ENCODE measurements around the gene RACGAP1.

The RACGAP1 gene

DNA sequence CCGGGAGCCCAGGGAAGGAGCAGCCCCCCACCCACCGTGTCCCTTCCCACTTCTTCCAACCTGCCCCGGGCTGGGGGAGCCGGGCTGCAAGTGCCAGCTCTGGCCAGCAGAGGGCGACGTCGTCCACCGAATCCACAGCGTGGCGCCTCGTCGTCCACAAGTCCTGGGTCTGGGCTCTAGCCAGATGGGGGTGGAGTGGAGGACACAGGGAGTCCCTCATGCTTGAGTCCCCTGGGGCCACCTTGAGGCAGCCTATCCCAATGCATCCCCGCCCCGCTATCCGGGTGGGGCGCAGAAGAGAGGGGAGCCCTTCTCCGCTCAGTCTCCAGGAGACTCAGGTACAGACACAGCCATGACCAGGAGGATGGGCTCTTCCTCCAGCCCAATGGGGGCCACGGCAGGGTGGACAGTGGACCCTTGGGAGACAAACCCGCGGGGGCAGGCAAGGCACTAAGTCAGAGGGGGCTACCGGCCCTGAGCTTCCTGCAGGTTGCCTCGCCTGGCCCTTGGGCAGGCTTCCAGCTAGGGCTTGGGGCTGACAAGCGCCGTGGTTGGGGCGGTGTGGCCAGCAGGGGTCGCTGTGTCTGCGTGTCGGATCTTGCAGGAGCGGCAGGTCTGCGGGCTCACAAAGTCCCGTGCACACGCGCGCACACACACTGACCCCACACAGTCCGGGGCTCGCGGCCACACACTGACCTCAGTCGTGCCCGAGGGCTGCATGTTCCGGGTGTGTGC, 58.1 kb downstream of the RACGAP1 start:
- peak; percentile 52 to 97 for DNase-seq

DNA sequence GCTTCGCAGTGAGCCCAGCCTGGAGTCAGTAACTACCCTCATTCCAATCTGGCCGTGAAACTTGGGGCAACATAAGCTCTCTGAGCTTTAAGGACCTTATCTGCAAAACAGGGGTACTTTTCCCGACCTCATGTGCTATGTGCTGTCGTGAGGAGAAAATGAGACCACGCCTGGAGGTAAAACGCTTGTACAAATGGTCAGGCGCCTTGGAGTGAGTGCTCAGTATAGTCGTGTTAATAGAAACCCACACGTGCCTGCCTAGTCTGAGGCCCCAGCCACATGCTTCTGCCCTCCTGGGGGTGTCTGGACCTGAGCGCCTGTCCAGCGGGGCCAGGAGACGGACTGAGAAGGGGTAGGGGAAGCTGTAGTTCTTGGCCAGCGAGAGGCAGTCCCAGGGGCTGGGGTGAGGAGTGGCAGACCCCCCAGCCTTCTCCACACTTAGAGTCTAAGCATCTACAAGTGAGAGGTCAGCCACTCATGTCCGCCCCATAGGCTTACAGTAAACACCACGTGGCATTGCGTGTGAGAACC, 58.7 kb downstream of the RACGAP1 start:
- no peak for DNase-seq

DNA sequence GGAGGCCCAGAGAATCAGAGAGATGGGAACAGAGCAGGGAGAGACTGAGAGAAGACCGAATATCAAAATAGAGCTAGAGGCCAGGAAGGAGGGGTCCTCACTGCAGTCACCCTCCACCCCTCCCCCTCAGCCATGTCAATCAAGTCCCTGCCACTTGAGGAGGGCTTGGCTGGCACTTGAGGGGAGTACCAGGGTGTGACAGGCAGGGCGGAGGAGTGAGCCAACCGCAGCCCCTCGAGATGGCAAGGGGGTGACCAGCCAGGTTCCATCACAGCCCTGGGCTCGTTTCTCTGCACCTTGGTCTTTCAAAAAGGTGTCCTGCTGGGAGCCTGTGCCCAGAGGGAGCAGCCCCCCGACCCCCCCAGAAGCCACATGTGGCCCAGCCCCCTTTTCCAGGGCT, 59.5 kb downstream of the RACGAP1 start:
- no peak for DNase-seq

DNA sequence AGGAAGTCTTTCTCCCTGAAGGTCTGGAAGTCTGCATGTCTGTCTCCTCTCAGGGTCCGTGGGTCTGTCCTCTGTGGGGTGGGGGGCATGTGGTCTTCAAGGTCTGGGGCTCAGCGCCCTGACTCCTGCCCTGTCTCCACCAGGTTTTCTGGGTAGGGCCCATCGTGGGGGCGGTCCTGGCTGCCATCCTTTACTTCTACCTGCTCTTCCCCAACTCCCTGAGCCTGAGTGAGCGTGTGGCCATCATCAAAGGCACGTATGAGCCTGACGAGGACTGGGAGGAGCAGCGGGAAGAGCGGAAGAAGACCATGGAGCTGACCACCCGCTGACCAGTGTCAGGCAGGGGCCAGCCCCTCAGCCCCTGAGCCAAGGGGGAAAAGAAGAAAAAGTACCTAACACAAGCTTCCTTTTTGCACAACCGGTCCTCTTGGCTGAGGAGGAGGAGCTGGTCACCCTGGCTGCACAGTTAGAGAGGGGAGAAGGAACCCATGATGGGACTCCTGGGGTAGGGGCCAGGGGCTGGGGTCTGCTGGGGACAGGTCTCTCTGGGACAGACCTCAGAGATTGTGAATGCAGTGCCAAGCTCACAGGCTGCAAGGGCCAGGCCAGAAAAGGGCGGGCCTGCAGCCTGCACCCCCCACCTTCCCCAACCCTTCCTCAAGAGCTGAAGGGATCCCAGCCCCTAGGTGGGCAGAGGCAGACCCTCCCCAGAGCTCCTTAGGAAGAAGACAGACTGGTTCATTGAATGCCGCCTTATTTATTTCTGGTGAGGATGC, 60.3 kb downstream of the RACGAP1 start:
- DNase-seq, result no peak

DNA sequence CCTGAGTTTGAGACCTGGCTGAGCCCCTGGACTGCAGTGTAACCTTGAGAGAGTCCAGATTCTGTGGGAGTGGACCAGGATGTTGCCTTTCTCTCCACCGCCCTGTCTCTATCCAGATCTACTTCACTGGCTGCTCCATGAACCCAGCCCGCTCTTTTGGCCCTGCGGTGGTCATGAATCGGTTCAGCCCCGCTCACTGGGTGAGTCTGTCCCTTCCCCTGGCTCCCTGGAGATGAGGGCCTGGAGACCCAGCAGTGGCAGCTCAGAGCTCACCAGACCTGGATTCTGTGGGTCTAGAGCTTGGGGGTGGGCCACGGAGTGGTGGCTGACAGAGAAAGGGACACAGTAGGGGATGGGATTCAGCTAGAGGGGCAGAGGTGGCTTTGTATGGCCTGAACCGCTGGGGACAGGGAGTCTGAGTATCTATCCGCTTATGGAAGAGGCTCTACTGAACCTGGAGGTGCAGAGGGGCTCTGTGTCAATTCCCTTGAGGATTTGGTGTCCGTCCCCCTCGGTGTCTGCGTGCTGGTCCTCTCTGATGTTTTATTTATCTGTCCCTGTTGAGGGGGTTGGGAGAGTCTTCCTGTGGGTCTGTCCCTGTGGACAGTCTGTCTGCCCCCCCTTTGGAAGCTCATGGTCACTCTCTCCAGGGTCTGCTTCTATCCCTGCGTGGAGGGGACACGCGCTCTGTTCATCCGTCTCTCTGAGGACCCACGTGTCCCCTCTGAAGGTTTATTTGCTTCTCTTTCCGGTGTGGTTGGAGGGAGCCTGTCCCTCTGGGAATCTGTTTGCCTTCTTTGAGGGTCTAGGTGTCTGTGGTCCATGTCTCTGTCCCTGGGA, 61.1 kb downstream of the RACGAP1 start:
- DNase-seq, result no peak

DNA sequence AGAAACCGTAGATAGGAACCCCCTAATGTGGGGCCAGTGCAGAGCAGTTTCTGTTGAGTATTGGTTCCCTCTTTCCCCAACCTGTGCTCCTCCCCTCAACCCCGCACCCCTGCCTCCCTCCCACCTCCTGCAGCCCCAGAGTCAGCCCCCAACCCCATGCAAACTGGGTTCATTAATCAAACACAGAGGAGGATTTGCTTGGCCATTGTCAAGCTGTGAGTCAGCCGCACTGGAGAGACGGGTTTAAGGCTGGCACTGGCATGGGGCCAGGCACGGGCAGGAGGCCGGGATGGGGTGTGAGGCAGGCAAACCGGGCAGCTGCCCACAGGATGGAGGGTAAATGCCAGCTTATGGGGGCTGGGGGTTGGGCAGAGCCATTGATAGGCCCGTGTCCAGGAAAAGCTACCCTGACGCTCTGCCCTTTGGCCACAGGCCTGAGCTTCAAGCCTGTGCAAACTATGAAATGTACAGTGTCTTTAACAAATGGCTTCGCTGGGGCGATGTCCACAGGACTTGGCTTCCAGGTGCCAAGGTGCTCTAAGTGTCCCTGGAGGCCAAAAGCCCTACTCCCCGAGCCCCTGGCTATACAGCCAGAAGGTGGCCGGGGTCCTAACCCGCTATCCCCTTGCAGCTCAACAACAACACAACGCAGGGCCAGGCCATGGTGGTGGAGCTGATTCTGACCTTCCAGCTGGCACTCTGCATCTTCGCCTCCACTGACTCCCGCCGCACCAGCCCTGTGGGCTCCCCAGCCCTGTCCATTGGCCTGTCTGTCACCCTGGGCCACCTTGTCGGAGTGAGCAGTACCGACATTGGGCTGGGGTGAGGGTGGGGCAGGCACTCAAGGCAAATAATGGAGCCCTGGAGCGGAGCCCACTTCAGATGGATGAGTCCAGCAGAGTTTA, 62.2 kb downstream of the RACGAP1 start:
- no peak for DNase-seq

DNA sequence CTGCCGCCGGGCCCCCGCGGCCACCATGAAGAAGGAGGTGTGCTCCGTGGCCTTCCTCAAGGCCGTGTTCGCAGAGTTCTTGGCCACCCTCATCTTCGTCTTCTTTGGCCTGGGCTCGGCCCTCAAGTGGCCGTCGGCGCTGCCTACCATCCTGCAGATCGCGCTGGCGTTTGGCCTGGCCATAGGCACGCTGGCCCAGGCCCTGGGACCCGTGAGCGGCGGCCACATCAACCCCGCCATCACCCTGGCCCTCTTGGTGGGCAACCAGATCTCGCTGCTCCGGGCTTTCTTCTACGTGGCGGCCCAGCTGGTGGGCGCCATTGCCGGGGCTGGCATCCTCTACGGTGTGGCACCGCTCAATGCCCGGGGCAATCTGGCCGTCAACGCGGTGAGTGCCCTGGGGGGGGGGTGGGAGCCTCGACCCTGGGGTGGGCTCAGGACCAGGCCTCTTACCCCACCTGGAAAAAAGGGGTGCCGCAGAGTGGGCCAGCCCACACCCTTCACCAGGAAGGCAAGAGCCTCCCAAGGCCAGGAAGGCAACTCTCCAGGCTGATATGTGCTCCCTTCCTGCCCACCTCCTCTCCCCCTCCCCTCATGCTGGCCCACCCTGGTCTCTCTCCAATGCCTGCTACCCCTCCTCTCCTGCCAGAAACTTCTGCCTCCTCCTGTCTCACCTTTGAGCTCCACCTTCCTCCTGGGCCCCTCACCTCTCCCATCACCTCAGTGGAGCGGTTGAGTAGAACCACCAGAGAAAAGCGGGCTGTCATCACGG, 63.1 kb downstream of the RACGAP1 start:
- no peak for DNase-seq

DNA sequence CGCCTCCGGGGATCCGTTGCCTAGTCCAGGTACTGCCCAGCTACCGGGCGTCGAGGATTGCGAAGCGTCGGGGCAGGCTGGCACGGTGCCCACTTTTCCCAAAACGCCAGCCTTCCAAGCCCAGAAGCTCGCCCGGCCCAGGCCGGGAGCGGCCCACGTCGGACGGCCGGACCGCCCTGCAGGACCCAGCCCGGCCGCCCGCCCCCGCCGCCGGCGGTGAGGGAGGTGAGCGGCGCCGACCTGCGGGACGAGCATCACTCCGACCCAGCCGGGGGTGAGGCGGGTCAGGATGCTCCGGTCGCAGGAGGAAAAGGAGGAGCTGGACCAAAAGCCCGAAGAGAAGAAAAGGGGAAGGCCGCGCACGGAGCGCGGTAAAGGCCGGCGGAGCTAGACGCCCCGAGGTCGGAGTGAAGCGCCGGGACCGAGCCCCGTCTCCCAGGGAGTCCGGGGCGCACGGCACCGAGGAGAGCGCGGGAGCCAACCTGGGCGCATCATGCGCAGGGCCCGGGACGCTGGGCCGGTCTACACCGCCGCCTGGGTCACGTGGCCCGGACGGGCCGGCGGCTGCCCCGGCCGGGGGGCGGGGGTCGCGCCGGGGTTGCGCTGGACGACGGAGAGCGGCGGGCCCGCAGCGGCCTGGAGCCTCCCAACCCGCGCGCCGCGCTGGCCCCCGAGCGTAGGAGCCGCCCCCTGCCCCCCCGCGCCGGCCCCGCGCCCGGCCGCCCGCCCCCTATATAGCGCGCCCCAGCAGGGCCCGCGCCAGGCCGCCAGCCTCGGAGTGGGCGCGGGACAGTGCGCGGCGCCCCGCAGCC, 64.0 kb downstream of the RACGAP1 start, which contains the start of gene AQP5:
AQP5 (plus strand) TSS at position 762 of the 812 bp plus-strand sequence. CDS start 146 bp downstream, outside the sequence.
- no peak for DNase-seq

DNA sequence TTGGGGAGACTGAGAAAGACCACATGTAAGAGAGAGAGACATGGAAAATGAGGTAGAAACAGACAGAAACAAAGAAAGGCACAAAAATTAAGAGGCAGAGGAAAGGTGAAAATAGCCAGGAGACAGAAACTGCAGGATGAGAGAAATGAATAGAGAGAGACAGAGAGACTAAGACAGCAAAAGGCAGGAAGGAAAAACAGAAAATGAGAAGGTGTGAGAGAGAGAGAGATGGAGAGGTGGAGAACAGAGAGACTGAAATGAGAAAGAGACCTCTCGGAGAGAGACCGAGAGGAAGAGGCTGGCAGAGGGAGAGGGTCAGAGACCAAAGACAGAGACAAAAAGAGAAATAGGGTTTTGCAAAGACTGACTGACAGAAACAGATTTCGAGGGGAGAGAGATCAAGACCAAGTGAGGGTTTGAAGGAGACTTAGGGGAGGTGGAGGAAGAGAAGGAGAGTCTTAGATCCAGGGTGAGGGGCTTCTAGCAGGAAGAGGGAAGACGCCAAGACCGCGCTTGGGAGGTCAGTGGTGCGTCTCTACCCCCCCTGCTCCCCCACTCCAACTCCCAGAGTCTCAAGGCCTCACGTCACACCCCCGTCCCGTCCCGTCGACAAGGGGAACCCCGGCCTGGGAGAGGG, 64.7 kb downstream of the RACGAP1 start:
- DNase-seq, result no peak

DNA sequence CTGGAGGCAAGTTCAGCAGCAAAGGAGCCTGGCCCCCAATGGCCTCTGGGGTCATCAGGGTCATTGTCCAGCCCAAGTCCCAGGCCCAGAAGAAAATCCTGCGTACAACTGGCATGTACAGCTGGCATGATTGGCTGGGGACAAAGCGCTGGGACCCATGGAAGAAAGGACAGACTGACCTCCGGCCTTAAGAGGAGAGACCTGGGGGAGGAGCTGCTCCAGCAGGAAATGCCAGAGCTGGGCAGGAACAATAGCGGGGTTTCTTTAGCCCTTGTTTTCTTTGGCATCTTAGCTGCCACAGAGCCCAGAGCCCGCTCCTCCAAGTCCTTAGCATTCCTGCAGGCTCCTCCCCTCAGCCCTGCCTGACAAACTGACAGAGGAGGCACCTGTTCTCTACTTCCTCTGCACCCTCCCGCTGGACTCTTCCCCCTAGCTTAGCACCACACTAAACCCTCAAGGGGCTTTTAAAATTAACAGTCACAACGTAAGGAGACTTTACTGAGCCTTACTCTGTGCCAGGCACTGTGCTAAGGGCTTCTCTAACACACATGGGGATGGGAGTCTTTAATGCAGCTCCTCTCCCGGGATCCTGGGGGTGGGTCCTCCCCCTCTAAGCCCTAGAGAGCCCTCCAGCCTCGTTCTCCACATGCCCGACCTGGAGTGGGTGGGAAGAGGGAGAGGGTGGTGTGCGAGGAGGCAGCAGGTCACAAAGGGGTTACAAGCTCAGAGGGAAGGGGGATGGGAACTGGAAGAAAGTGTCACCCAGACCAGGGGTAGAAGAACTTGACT, 65.4 kb downstream of the RACGAP1 start:
- DNase-seq, result no peak

DNA sequence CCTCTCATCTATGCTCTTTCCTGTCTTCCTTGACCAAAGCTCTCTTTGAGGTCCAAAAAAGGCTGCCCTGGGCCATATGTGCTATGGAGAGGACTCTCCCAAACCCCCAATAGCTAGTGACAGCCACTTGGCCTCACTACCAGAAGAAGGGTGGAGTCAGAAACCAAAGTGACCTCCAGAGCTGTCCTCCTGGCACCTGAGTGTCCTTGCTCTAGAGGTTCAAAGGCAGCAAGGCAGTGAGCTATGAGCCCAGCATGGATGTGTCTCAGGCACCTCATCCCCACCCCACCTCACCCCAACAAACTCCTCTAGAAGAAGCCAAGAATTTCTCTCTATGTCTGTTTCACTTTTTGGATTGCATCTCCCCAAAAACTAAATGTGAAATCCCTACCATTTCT, 67.7 kb downstream of the RACGAP1 start:
- no peak for DNase-seq

DNA sequence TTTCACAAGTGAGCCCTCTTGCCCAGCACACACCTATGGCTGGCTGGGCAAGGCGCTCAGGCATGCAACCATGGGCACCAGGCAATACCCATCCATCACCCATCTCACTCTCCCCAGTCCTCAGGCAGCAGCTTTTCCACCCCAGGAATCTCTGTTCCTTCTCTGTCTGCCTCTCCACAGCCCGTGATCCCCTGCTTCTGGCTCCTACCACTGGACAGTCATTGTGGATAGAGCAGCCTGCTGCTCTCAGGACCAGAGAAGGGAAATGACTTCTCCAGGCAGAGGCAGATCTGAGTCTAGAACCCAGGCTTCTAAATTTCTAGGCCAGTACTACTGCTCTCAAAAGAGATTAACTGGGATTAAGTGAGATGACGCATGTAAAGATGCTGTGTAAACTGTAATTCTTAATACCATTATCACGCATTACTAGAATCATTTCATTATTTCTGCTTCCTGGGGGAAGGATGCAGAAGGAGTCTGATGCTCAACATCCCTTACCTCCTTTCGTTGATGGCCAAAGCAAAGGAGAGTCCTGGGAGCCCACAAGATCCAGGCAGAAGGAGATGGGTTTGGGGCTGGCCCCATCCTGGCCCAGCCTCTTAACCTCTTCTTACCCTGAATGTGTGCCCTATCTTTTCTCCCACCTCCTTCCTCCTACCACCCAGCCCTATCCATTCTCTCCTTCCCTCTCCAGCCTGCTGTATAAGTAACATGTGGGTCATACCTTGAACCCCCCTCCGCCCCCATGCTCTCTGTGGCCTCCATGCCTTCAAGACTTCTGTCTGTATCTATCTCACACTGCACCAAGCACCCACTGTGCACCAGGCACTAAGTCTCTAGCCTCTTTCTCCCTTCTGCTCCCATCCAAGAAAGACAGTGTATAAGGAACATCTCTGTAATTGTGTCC, 68.4 kb downstream of the RACGAP1 start:
- no peak for DNase-seq

DNA sequence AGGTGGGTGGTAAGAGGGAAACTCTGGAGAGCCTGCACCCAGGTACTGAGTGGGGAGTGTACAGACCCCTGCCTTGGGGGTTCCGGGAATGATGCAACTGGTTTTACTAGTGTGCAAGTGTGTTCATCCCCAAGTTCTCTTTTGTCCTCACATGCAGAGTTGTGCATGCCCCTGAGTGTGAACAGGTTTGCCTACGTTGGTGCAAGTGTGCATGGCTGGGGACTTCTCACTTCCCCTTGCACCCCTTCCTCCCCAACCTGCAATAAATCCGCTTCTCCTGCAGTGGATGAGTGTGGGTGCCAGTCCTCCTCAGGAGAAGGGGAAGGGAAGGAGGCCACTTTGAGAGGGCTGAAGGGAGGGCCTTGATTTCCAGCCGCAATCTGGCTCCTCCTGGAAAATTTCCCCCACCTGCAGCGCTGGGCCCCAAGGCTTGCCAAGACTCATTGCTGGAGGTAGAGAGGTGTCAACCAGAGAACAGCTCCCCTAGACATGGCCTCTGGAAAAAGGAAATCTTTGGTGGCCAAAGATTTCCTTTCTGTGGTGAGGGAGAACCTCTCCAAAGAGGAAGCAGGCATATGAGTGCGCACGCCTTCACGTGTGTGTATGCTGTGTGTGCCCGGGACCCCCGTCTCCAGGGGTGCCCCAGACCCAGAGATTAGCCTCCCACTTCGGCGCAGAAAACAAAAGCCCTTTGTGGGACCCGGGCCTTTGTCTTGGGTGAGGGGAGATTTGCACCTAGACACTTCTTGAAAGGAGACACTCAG, 69.2 kb downstream of the RACGAP1 start:
- no peak for DNase-seq

DNA sequence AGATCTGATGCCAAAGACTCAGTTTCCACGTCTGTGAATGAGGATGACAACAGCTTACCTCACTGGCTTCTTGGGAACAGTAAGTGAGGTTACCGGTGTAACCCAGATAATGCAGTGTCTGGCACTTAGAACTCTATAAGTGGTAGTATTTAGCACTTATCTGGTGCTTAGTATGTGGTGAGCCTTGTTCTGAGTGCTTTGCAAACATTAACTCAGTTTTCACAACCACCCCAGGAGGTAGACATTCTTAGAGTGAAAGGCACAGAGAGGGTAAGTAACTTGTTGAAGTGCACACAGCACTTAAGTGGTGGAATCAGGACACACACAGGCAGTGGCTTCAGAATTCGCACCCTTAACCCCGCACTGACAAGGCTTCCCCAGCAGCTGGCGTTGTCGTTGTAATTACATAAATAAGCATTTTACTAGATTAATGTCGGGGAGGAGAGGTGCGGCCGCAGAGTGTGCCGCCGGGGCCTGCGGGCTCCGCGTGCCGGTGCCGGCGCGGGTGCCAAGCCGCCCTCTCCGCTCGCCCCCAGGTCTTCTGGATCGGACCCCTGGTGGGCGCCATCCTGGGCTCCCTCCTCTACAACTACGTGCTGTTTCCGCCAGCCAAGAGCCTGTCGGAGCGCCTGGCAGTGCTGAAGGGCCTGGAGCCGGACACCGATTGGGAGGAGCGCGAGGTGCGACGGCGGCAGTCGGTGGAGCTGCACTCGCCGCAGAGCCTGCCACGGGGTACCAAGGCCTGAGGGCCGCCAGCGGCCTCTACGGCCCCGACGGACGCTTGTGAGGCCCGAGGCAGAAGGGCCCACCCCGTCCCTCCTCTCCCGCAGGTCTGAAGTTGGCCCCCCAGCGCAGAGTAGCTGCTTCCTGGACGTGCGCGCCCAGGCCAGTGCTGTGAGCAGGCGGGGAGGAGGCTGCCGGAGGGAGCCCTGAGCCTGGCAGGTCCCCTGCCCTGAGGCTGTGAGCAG, 70.1 kb downstream of the RACGAP1 start:
- no peak for DNase-seq

DNA sequence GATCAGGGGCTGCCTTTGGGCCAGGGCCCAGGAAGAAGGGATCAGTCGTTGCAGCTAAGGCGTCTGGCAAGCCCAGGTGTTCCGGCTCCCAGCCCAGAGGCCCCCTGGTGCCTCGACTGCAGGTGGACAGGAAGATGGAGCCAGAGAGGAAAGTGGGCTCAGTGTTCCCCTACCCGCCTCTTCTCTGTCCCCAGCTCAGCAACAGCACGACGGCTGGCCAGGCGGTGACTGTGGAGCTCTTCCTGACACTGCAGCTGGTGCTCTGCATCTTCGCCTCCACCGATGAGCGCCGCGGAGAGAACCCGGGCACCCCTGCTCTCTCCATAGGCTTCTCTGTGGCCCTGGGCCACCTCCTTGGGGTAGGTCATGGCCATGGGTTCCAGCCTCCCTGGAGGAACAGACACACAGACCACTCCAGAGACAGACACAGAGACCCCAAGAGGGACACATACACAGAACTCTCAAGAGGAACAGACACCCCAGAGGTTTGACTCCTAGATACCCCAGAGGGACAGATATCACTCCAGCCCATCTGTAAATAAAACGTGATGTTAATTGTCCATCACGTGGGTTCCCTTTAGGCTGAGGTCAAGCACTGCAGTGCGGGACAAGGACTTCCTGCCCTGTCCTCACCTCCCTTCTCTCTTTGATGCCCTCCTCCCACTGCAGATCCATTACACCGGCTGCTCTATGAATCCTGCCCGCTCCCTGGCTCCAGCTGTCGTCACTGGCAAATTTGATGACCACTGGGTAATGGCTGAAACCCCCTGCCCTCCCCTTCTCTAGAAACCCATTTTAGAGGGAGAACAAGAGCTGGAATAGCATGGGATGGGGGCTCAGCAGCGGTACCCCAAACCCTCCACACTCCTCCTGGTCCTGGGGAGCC, 71.1 kb downstream of the RACGAP1 start:
- no peak for DNase-seq

All from inflammatory macrophage treated with lipopolysaccharide for 1 hour (primary cell).